Trophoblast cell (in vitro differentiated cells and primary cell): ENCODE data around the gene PGM2.

Experiments
- DNase-seq, 2 donors: peaks; one replicate each; pipeline ENCODE4 v3.0.0-alpha.2; 2016
- H2AFZ ChIP-seq: 2 replicates; pipeline ENCODE4 v1.6.1; 2013; ENCODE audit warnings: low read length, moderate library complexity, mild to moderate bottlenecking; ENCODE audit not compliant: insufficient read depth, poor library complexity
- H2AK5ac ChIP-seq: 2 replicates; pipeline ENCODE4 v1.6.1; 2013; ENCODE audit warnings: mild to moderate bottlenecking, low read length
- H2BK120ac ChIP-seq: 2 replicates; pipeline ENCODE4 v1.6.1; 2013; ENCODE audit warnings: low read length, mild to moderate bottlenecking, moderate library complexity; ENCODE audit not compliant: insufficient read depth, poor library complexity
- H2BK12ac ChIP-seq: 2 replicates; pipeline ENCODE4 v1.6.1; 2013; ENCODE audit warnings: mild to moderate bottlenecking, low read length, moderate library complexity
- H2BK5ac ChIP-seq: 2 replicates; pipeline ENCODE4 v1.6.1; 2013; ENCODE audit warnings: low read length, low read depth, moderate library complexity, mild to moderate bottlenecking; ENCODE audit not compliant: poor library complexity
- H3K14ac ChIP-seq: 2 replicates; pipeline ENCODE4 v1.6.1; 2013; ENCODE audit warnings: mild to moderate bottlenecking, low read length
- H3K18ac ChIP-seq: 2 replicates; pipeline ENCODE4 v1.6.1; 2013; ENCODE audit warnings: mild to moderate bottlenecking, low read length
- H3K23ac ChIP-seq: 2 replicates; pipeline ENCODE4 v1.6.1; 2013; ENCODE audit warnings: low read length
- H3K27ac ChIP-seq: 2 replicates; pipeline ENCODE4 v1.5.1; 2013; ENCODE audit warnings: low read depth, mild to moderate bottlenecking, inconsistent platforms, low read length, moderate library complexity
- H3K27me3 ChIP-seq: 2 replicates; pipeline ENCODE4 v1.6.1; 2013; ENCODE audit warnings: inconsistent platforms, mild to moderate bottlenecking, low read length, moderate library complexity; ENCODE audit not compliant: insufficient read depth
- H3K36me3 ChIP-seq, 2 experiments: 1 replicate in 1 of 2; 2 replicates in 1 of 2; pipeline ENCODE4 v1.6.1; 2013; ENCODE audit warnings: low read length in 2 of 2, mild to moderate bottlenecking in 2 of 2, moderate library complexity in 1 of 2; ENCODE audit not compliant: insufficient read depth in 2 of 2, control insufficient read depth in 1 of 2
- H3K4ac ChIP-seq: 2 replicates; pipeline ENCODE4 v1.6.1; 2013; ENCODE audit warnings: low read depth, mild to moderate bottlenecking, low read length, moderate library complexity
- H3K4me1 ChIP-seq, 2 experiments: 1 replicate in 1 of 2; 2 replicates in 1 of 2; pipeline ENCODE4 v1.6.1; 2013; ENCODE audit warnings: low read length in 2 of 2, mild to moderate bottlenecking in 2 of 2, moderate library complexity in 1 of 2; ENCODE audit not compliant: insufficient read depth in 2 of 2, control insufficient read depth in 1 of 2
- H3K4me2 ChIP-seq: 2 replicates; pipeline ENCODE4 v1.6.1; 2013; ENCODE audit warnings: inconsistent platforms, mild to moderate bottlenecking, low read length, moderate library complexity
- H3K4me3 ChIP-seq: 2 replicates; pipeline ENCODE4 v1.5.1; 2013; ENCODE audit warnings: mild to moderate bottlenecking, low read depth, low read length, inconsistent platforms
- H3K79me1 ChIP-seq: one replicate; pipeline ENCODE4 v1.6.1; 2013; ENCODE audit warnings: low read length
- H3K79me2 ChIP-seq: 2 replicates; pipeline ENCODE4 v1.6.1; 2013; ENCODE audit warnings: low read length, mild to moderate bottlenecking; ENCODE audit not compliant: control insufficient read depth, insufficient read depth, poor library complexity
- H3K9ac ChIP-seq: 2 replicates; pipeline ENCODE4 v1.6.1; 2013; ENCODE audit warnings: mild to moderate bottlenecking, low read length
- H3K9me3 ChIP-seq: 2 replicates; pipeline ENCODE4 v1.6.1; 2013; ENCODE audit warnings: low read depth, mild to moderate bottlenecking, control low read depth, inconsistent platforms, low read length; ENCODE audit not compliant: insufficient read depth
- H4K12ac ChIP-seq: 2 replicates; pipeline ENCODE4 v1.6.1; 2013; ENCODE audit warnings: low read depth, mild to moderate bottlenecking, low read length, moderate library complexity
- H4K8ac ChIP-seq: 2 replicates; pipeline ENCODE4 v1.6.1; 2013; ENCODE audit warnings: low read depth, mild to moderate bottlenecking, low read length, moderate library complexity
- H4K91ac ChIP-seq: one replicate; pipeline ENCODE4 v1.6.1; 2013; ENCODE audit warnings: low read depth, mild to moderate bottlenecking, low read length, moderate library complexity
- WGBS: extraction: QIAGEN DNeasy Blood & Tissue Kit; methylation state at CpG from one replicate; pipeline ENCODE4 v1.1.7; 2013; ENCODE audit warnings: missing lambda C conversion rate; ENCODE audit not compliant: insufficient read length, insufficient coverage; ENCODE audit errors: extremely low coverage; 5-methylcytosine and 5-hydroxymethylcytosine counted together

The PGM2 gene

GRCh38 chr4:37905533-37906169 lies 79.2 kb downstream of the PGM2 start:
- Histone ChIP-seq H3K79me1 (no peaks in the 10 kb centered on the region), H2AK5ac (no peak overlapping the region), H3K9me3 (no peaks in the 10 kb centered on the region), H2BK5ac (no peak overlapping the region), H3K27me3 (no peaks in the 10 kb centered on the region), H3K4ac (no peak overlapping the region), H4K8ac (no peak overlapping the region), H3K14ac (no peak overlapping the region), H3K18ac (no peak overlapping the region), H2AFZ (no peak overlapping the region), H4K12ac (no peak overlapping the region), H3K9ac (no peak overlapping the region), H3K79me2 (no peaks in the 10 kb centered on the region), H2BK12ac (no peak overlapping the region), H3K36me3 (no peaks in the 10 kb centered on the region), H4K91ac (no peak overlapping the region), H3K4me3 (no peak overlapping the region), H3K4me1 (peaks cover 0 to 2% of the 10 kb centered on the region in 2 experiments), H3K4me2 (no peak overlapping the region), H3K27ac (no peak overlapping the region), H2BK120ac (no peak overlapping the region), H3K23ac (no peak overlapping the region)
- DNase-seq, result peak in 1 of 2 donors; percentile 42
- no CpG with 5 or more reads among the region's 7 CpGs for WGBS

GRCh38 chr4:37908488-37909331 lies 82.2 kb downstream of the PGM2 start:
- Histone ChIP-seq H3K18ac (no peak overlapping the region), H3K4me3 (no peak overlapping the region), H3K14ac (no peak overlapping the region), H2BK120ac (no peak overlapping the region), H3K27me3 (no peaks in the 10 kb centered on the region), H3K23ac (no peak overlapping the region), H3K4ac (no peak overlapping the region), H3K79me1 (no peaks in the 10 kb centered on the region), H4K8ac (no peak overlapping the region), H3K4me1 (no peaks in the 10 kb centered on the region), H3K9ac (no peak overlapping the region), H2AK5ac (no peak overlapping the region), H3K27ac (no peak overlapping the region), H4K12ac (no peak overlapping the region), H3K4me2 (no peak overlapping the region), H3K79me2 (no peaks in the 10 kb centered on the region), H2BK12ac (no peak overlapping the region), H3K9me3 (no peaks in the 10 kb centered on the region), H2BK5ac (no peak overlapping the region), H3K36me3 (no peaks in the 10 kb centered on the region), H2AFZ (no peak overlapping the region), H4K91ac (no peak overlapping the region)
- no CpG with 5 or more reads among the region's 21 CpGs for WGBS
- no peak for DNase-seq

GRCh38 chr4:37909332-37910090 lies 83.0 kb downstream of the PGM2 start:
- no peak for DNase-seq
- H3K4ac ChIP-seq, result no peak overlapping the region
- H3K4me1 ChIP-seq, result no peaks in the 10 kb centered on the region
- H4K12ac ChIP-seq, result no peak overlapping the region
- no peaks in the 10 kb centered on the region for H3K27me3 ChIP-seq
- no peaks in the 10 kb centered on the region for H3K36me3 ChIP-seq
- no peak overlapping the region for H2AK5ac ChIP-seq
- no peak overlapping the region for H4K8ac ChIP-seq
- no peak overlapping the region for H3K4me3 ChIP-seq
- no peaks in the 10 kb centered on the region for H3K79me2 ChIP-seq
- H3K23ac ChIP-seq, result no peak overlapping the region
- no peak overlapping the region for H3K9ac ChIP-seq
- no peak overlapping the region for H2BK12ac ChIP-seq
- no peak overlapping the region for H3K4me2 ChIP-seq
- no CpG with 5 or more reads among the region's 8 CpGs for WGBS
- no peaks in the 10 kb centered on the region for H3K9me3 ChIP-seq
- H3K18ac ChIP-seq, result no peak overlapping the region
- H2BK120ac ChIP-seq, result no peak overlapping the region
- H4K91ac ChIP-seq, result no peak overlapping the region
- H2BK5ac ChIP-seq, result no peak overlapping the region
- no peaks in the 10 kb centered on the region for H3K79me1 ChIP-seq
- no peak overlapping the region for H2AFZ ChIP-seq
- no peak overlapping the region for H3K14ac ChIP-seq
- no peak overlapping the region for H3K27ac ChIP-seq

- H2BK12ac ChIP-seq, result no peak overlapping the region
- H3K4me3 ChIP-seq, result no peak overlapping the region
- H3K36me3 ChIP-seq, result no peaks in the 10 kb centered on the region
- no peak overlapping the region for H2BK5ac ChIP-seq
- no peak overlapping the region for H3K4me2 ChIP-seq
- H3K9ac ChIP-seq, result no peak overlapping the region
- H3K27ac ChIP-seq, result no peak overlapping the region
- H3K4me1 ChIP-seq, result no peaks in the 10 kb centered on the region
- H3K9me3 ChIP-seq, result no peaks in the 10 kb centered on the region
- no peaks in the 10 kb centered on the region for H3K79me1 ChIP-seq
- H3K23ac ChIP-seq, result no peak overlapping the region
- H2BK120ac ChIP-seq, result no peak overlapping the region
- no peaks in the 10 kb centered on the region for H3K27me3 ChIP-seq
- WGBS, result no CpG with 5 or more reads among the region's 1 CpG
- no peak overlapping the region for H3K14ac ChIP-seq
- no peak overlapping the region for H4K91ac ChIP-seq
- no peak overlapping the region for H4K12ac ChIP-seq
- H2AK5ac ChIP-seq, result no peak overlapping the region
- DNase-seq, result no peak
- no peak overlapping the region for H4K8ac ChIP-seq
- H3K4ac ChIP-seq, result no peak overlapping the region
- H3K18ac ChIP-seq, result no peak overlapping the region
- H2AFZ ChIP-seq, result no peak overlapping the region
- H3K79me2 ChIP-seq, result no peaks in the 10 kb centered on the region
These were observed 83.6 kb downstream of the PGM2 start for GRCh38 chr4:37910091-37910486.
